GM19372 (cell line): ENCODE data around the gene RANBP1.

Experiments
- ATAC-seq: cut with Tn5 transposase; IDR thresholded peaks from one replicate; pipeline ENCODE4 v1.9.1; 2021; ENCODE audit warnings: mild to moderate bottlenecking, low read depth, moderate library complexity; ENCODE audit not compliant: unreplicated experiment

RANBP1 gene

GRCh38 chr22:20165913-20166312, 50.0 kb downstream of the RANBP1 start:
- ATAC-seq: no peak

- no peak for ATAC-seq
Measured at GRCh38 chr22:20166703-20167102, 50.8 kb downstream of the RANBP1 start.

GRCh38 chr22:20167643-20168322, 51.9 kb downstream of the RANBP1 start:
- ATAC-seq: no peak

- no peak for ATAC-seq
Measured at GRCh38 chr22:20169253-20169822, 53.4 kb downstream of the RANBP1 start.

- no peak for ATAC-seq
Measured at GRCh38 chr22:20170170-20170569, 54.3 kb downstream of the RANBP1 start.

- no peak for ATAC-seq
Measured at GRCh38 chr22:20171288-20172140, 55.6 kb downstream of the RANBP1 start.

GRCh38 chr22:20172141-20172613, 56.3 kb downstream of the RANBP1 start:
- ATAC-seq: no peak

- ATAC-seq: no peak
Measured at GRCh38 chr22:20173246-20173645, 57.3 kb downstream of the RANBP1 start.

GRCh38 chr22:20173772-20174171, 57.9 kb downstream of the RANBP1 start:
- ATAC-seq: no peak

GRCh38 chr22:20174785-20175596, 59.1 kb downstream of the RANBP1 start:
- no peak for ATAC-seq

GRCh38 chr22:20175597-20175900, 59.6 kb downstream of the RANBP1 start:
- ATAC-seq: no peak

GRCh38 chr22:20176421-20177085, 60.6 kb downstream of the RANBP1 start:
- no peak for ATAC-seq
